ENCODE results near the gene DES.

GRCh38 chr2:219440388-219441256 lies 22.4 kb downstream of the DES start:
- TF ChIP-seq CTCF (IDR thresholded peaks at IDR 0.05) (no peak), POLR2A (IDR thresholded peaks at IDR 0.05) (no peak)
